Neural progenitor cell (in vitro differentiated cells): ENCODE results near the gene RBM44. TPM values are rescaled to one million over a fixed set of nuclear protein-coding genes. Genes with fewer than 3 reads are reported as not detected.
"Not testable (repeated sequence)": the region's sequence is repeated elsewhere in the genome, so short reads cannot be mapped to it uniquely, and the experiment has no call there.

ENCODE experiments used
- DNase-seq: peaks from one replicate; pipeline ENCODE4 v3.0.0-alpha.2; 2016; ENCODE audit warnings: low spot score
- H2AFZ ChIP-seq: fragments of 200-600 bp; sonication (generic); replicated peaks from 2 replicates; pipeline ENCODE4 v1.6.1; 2016; ENCODE audit warnings: antibody characterized with exemption
- H3F3A ChIP-seq: fragments of 200-600 bp; sonication (generic); 2 replicates; pipeline ENCODE4 v1.6.1; 2016; ENCODE audit warnings: antibody characterized with exemption, low read depth
- H3K27ac ChIP-seq: fragments of 200-600 bp; sonication (generic); 2 replicates; pipeline ENCODE4 v1.5.1; 2016; ENCODE audit warnings: mild to moderate bottlenecking
- H3K27me3 ChIP-seq: fragments of 200-600 bp; sonication (generic); 2 replicates; pipeline ENCODE4 v1.6.1; 2016; ENCODE audit warnings: mild to moderate bottlenecking, moderate library complexity
- H3K36me3 ChIP-seq: fragments of 200-600 bp; sonication (generic); 2 replicates; pipeline ENCODE4 v1.5.1; 2016
- H3K4me1 ChIP-seq: fragments of 200-600 bp; sonication (generic); 2 replicates; pipeline ENCODE4 v1.6.1; 2016; ENCODE audit warnings: mixed run types
- H3K4me2 ChIP-seq: fragments of 200-600 bp; sonication (generic); 2 replicates; pipeline ENCODE4 v1.6.1; 2016
- H3K4me3 ChIP-seq: fragments of 200-600 bp; sonication (generic); 2 replicates; pipeline ENCODE4 v1.5.1; 2016
- H3K79me2 ChIP-seq: fragments of 200-600 bp; sonication (generic); 2 replicates; pipeline ENCODE4 v1.6.1; 2016; ENCODE audit warnings: low read depth
- H3K9ac ChIP-seq: fragments of 200-600 bp; sonication (generic); 2 replicates; pipeline ENCODE4 v1.6.1; 2016
- H3K9me3 ChIP-seq: fragments of 200-600 bp; sonication (generic); 2 replicates; pipeline ENCODE4 v1.5.1; 2016; ENCODE audit warnings: low read depth
- H4K20me1 ChIP-seq: fragments of 200-600 bp; sonication (generic); 2 replicates; pipeline ENCODE4 v1.6.1; 2016; ENCODE audit warnings: low read depth
- H3K27ac Mint-ChIP-seq: 3 replicates; pipeline ENCODE4 v1.8.0; 2021; ENCODE audit warnings: mixed read lengths
- H3K27me3 Mint-ChIP-seq: 2 replicates; pipeline ENCODE4 v1.8.0; 2022; ENCODE audit warnings: low read depth, mild to moderate bottlenecking, inconsistent platforms, moderate library complexity, mixed read lengths; ENCODE audit not compliant: insufficient read depth
- H3K36me3 Mint-ChIP-seq: 3 replicates; pipeline ENCODE4 v1.8.0; 2021; ENCODE audit warnings: mixed read lengths
- H3K4me1 Mint-ChIP-seq: 3 replicates; pipeline ENCODE4 v1.8.0; 2021; ENCODE audit warnings: mixed read lengths
- H3K4me3 Mint-ChIP-seq: 3 replicates; pipeline ENCODE4 v1.8.0; 2021; ENCODE audit warnings: mild to moderate bottlenecking, moderate library complexity, mixed read lengths
- H3K9me3 Mint-ChIP-seq: 3 replicates; pipeline ENCODE4 v1.8.0; 2020; ENCODE audit warnings: mixed read lengths
- CTCF ChIP-seq: fragments of 200-600 bp; sonication (generic); IDR thresholded peaks from 2 replicates; pipeline ENCODE4 v1.5.1; 2017; ENCODE audit warnings: antibody characterized with exemption, mild to moderate bottlenecking
- EZH2 ChIP-seq: fragments of 200-600 bp; sonication (generic); IDR thresholded peaks from 2 replicates; pipeline ENCODE4 v1.6.1; 2017; ENCODE audit warnings: antibody characterized with exemption, mild to moderate bottlenecking, moderate library complexity
- EZH2phosphoT487 ChIP-seq: fragments of 200-600 bp; sonication (generic); IDR thresholded peaks from 2 replicates; pipeline ENCODE4 v1.6.1; 2017; ENCODE audit warnings: antibody characterized with exemption
- total RNA-seq: library from RNA; depleted of rRNA; stranded (reverse); fragments of >200 nt; gene quantifications from 2 replicates; pipeline ENCODE4 v1.2.3, GENCODE V29; 2015; ENCODE audit warnings: low replicate concordance

The RBM44 gene
- total RNA-seq, 1 donor from 2014 or later, result 0.30 TPM

GRCh38 chr2:237866101-237866621 is 67.6 kb downstream of the RBM44 start:
- no peak overlapping the region for H3K9ac ChIP-seq
- peaks cover 14% of the 10 kb centered on the region for H3K27me3 ChIP-seq
- peak overlapping the region; percentile 48 for H3K27ac Mint-ChIP-seq
- H3K27ac ChIP-seq, result no peak overlapping the region
- H3K9me3 ChIP-seq, result no peaks in the 10 kb centered on the region
- TF ChIP-seq CTCF (no peak), EZH2 (no peak), EZH2phosphoT487 (no peak)
- H3K27me3 Mint-ChIP-seq, result peaks cover 13% of the 10 kb centered on the region
- H3K36me3 Mint-ChIP-seq, result no peaks in the 10 kb centered on the region
- no peaks in the 10 kb centered on the region for H4K20me1 ChIP-seq
- H3K9me3 Mint-ChIP-seq, result peaks cover 2% of the 10 kb centered on the region
- peak overlapping the region; percentile 19 for H3K4me3 Mint-ChIP-seq
- H3K4me3 ChIP-seq, result no peak overlapping the region
- no peaks in the 10 kb centered on the region for H3K4me1 ChIP-seq
- no peak overlapping the region for H3K4me2 ChIP-seq
- H3K4me1 Mint-ChIP-seq, result peaks cover 34% of the 10 kb centered on the region
- no peaks in the 10 kb centered on the region for H3K79me2 ChIP-seq
- no peaks in the 10 kb centered on the region for H3F3A ChIP-seq
- no peak for DNase-seq
- no peak overlapping the region for H2AFZ ChIP-seq
- no peaks in the 10 kb centered on the region for H3K36me3 ChIP-seq

GRCh38 chr2:237867465-237867864 is 68.9 kb downstream of the RBM44 start:
- peaks cover 2% of the 10 kb centered on the region for H3K9me3 Mint-ChIP-seq
- Histone ChIP-seq H3K79me2 (no peaks in the 10 kb centered on the region), H3K36me3 (no peaks in the 10 kb centered on the region), H3K4me3 (no peak overlapping the region), H3K27ac (no peak overlapping the region), H4K20me1 (no peaks in the 10 kb centered on the region), H2AFZ (no peak overlapping the region), H3K27me3 (peaks cover 1% of the 10 kb centered on the region), H3K9ac (no peak overlapping the region), H3K4me1 (no peaks in the 10 kb centered on the region), H3K4me2 (no peak overlapping the region), H3F3A (no peaks in the 10 kb centered on the region), H3K9me3 (no peaks in the 10 kb centered on the region)
- no peak overlapping the region for H3K27ac Mint-ChIP-seq
- no peaks in the 10 kb centered on the region for H3K36me3 Mint-ChIP-seq
- DNase-seq, result no peak
- no peak overlapping the region for H3K4me3 Mint-ChIP-seq
- peaks cover 6% of the 10 kb centered on the region for H3K27me3 Mint-ChIP-seq
- H3K4me1 Mint-ChIP-seq, result peaks cover 34% of the 10 kb centered on the region
- no peak for TF ChIP-seq EZH2
- TF ChIP-seq EZH2phosphoT487, result no peak
- TF ChIP-seq CTCF, result no peak

- H3K36me3 ChIP-seq, H3K9ac ChIP-seq, H3K4me3 Mint-ChIP-seq, DNase-seq, H3K36me3 Mint-ChIP-seq, H2AFZ ChIP-seq, H3K27ac Mint-ChIP-seq, H3K9me3 Mint-ChIP-seq, H3K27ac ChIP-seq, H3K4me1 ChIP-seq, H3K79me2 ChIP-seq, H3K27me3 Mint-ChIP-seq, H3K27me3 ChIP-seq, H4K20me1 ChIP-seq, H3K9me3 ChIP-seq, H3F3A ChIP-seq, H3K4me2 ChIP-seq, H3K4me3 ChIP-seq: not testable (repeated sequence)
- H3K4me1 Mint-ChIP-seq, result peaks cover 34% of the 10 kb centered on the region
Measured at GRCh38 chr2:237868074-237868473, 69.5 kb downstream of the RBM44 start.

DNA sequence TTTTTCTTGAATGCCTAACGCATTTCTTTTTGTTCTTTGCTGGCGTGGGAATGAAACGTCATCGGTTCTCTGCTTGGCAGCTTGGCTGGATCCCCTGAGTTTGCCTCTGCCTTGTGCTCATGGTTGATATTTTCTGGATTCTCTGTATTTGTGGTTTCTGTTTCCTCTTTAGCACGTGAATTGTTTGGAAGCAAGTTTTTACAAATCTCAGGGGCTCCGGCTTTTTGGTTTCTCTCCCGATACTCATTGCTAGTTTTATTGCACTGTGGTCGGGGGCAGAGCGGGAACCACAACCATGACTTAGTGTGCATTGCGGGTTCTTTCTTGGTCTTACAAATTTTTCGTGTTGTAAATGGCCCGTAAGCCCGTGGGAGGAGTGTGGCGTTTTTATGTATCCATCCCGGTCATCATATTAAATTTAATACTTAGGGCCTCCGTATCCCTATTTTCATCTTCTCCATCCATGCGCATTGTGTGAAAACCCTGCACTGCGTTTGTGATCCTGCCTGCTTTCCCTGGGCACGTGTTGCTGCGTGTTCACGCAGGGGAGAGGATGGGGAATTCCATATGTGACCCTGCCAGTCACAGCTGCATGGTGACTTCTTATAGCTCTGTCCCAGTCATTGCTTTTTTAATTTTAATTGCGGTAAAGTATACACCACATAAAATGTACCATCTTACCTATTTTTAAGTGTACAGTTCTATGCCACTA is 70.2 kb downstream of the RBM44 start:
- Histone ChIP-seq H3K36me3 (no peaks in the 10 kb centered on the region), H3K27ac (no peak overlapping the region), H4K20me1 (no peaks in the 10 kb centered on the region), H3F3A (no peaks in the 10 kb centered on the region), H3K9ac (no peak overlapping the region), H3K9me3 (no peaks in the 10 kb centered on the region), H2AFZ (no peak overlapping the region), H3K4me2 (no peak overlapping the region), H3K27me3 (no peaks in the 10 kb centered on the region), H3K79me2 (no peaks in the 10 kb centered on the region), H3K4me3 (no peak overlapping the region), H3K4me1 (peaks cover 6% of the 10 kb centered on the region)
- DNase-seq, result no peak
- H3K36me3 Mint-ChIP-seq, result no peaks in the 10 kb centered on the region
- TF ChIP-seq CTCF, result no peak
- TF ChIP-seq EZH2, result no peak
- TF ChIP-seq EZH2phosphoT487, result no peak
- no peak overlapping the region for H3K4me3 Mint-ChIP-seq
- H3K27ac Mint-ChIP-seq, result no peak overlapping the region
- H3K9me3 Mint-ChIP-seq, result peaks cover 2% of the 10 kb centered on the region
- H3K27me3 Mint-ChIP-seq, result peaks cover 4% of the 10 kb centered on the region
- H3K4me1 Mint-ChIP-seq, result peaks cover 39% of the 10 kb centered on the region
